ENCODE results near the gene SSU72. TPM values are rescaled to one million over a fixed set of nuclear protein-coding genes. Genes with fewer than 3 reads are reported as not detected.
"Not testable (repeated sequence)": the region's sequence is repeated elsewhere in the genome, so short reads cannot be mapped to it uniquely, and the experiment has no call there.

Gene SSU72
- total RNA-seq, 1 experiment from 2014 or later, result 130 TPM

GRCh38 chr1:1560178-1560577 is 14.5 kb downstream of the SSU72 start:
- DNase-seq (ENCODE audit: low spot score), result no peak

- DNase-seq (ENCODE audit: low spot score), result no peak
Measured at GRCh38 chr1:1559066-1559465, 15.6 kb downstream of the SSU72 start.

GRCh38 chr1:1558591-1558990 is 16.1 kb downstream of the SSU72 start:
- no peak for DNase-seq (ENCODE audit: low spot score)

GRCh38 chr1:1557688-1558087 is 17.0 kb downstream of the SSU72 start:
- DNase-seq (ENCODE audit: low spot score), result not testable (repeated sequence)

- DNase-seq (ENCODE audit: low spot score), result not testable (repeated sequence)
Measured at GRCh38 chr1:1556961-1557360, 17.7 kb downstream of the SSU72 start.

GRCh38 chr1:1556505-1556904 is 18.2 kb downstream of the SSU72 start:
- DNase-seq (ENCODE audit: low spot score), result no peak

GRCh38 chr1:1554926-1555915 is 19.4 kb downstream of the SSU72 start:
- peak; percentile 62 for DNase-seq (ENCODE audit: low spot score)

GRCh38 chr1:1554550-1554925 is 20.1 kb downstream of the SSU72 start:
- DNase-seq (ENCODE audit: low spot score), result no peak

- DNase-seq (ENCODE audit: low spot score), result no peak
Measured at GRCh38 chr1:1553821-1554494, 20.7 kb downstream of the SSU72 start.

- no peak for DNase-seq (ENCODE audit: low spot score)
Measured at GRCh38 chr1:1552263-1552639, 22.4 kb downstream of the SSU72 start.

GRCh38 chr1:1551524-1552262 is 23.0 kb downstream of the SSU72 start:
- DNase-seq (ENCODE audit: low spot score), result no peak

GRCh38 chr1:1550591-1551432 is 23.9 kb downstream of the SSU72 start:
- no peak for DNase-seq (ENCODE audit: low spot score)

GRCh38 chr1:1550087-1550486 is 24.6 kb downstream of the SSU72 start:
- no peak for DNase-seq (ENCODE audit: low spot score)

GRCh38 chr1:1548591-1548990 is 26.1 kb downstream of the SSU72 start:
- DNase-seq (ENCODE audit: low spot score), result no peak

GRCh38 chr1:1547476-1547875 is 27.2 kb downstream of the SSU72 start:
- no peak for DNase-seq (ENCODE audit: low spot score)

GRCh38 chr1:1547011-1547410 is 27.7 kb downstream of the SSU72 start:
- no peak for DNase-seq (ENCODE audit: low spot score)

GRCh38 chr1:1545946-1546737 is 28.5 kb downstream of the SSU72 start:
- no peak for DNase-seq (ENCODE audit: low spot score)

- no peak for DNase-seq (ENCODE audit: low spot score)
Measured at GRCh38 chr1:1544544-1544943, 30.1 kb downstream of the SSU72 start.

GRCh38 chr1:1543706-1544099 is 31.0 kb downstream of the SSU72 start:
- DNase-seq (ENCODE audit: low spot score), result no peak
